HL-60 (cell line): ENCODE data around the gene SLC38A4.

ENCODE experiments used
- DNase-seq, 2 experiments: peaks; one replicate each; pipeline ENCODE4 v3.0.0-alpha.2; 2010 to 2020; ENCODE audit warnings: low read depth in 1 of 2, low spot score in 1 of 2
- H3K27ac ChIP-seq: fragments of 250-450 bp; sonication (Bioruptor Pico); replicated peaks from 2 replicates; pipeline ENCODE4 v1.5.1; 2020; ENCODE audit warnings: mild to moderate bottlenecking, moderate library complexity
- H3K27me3 ChIP-seq: fragments of 250-450 bp; sonication (Bioruptor Pico); 2 replicates; pipeline ENCODE4 v1.5.1; 2021; ENCODE audit warnings: mild to moderate bottlenecking, moderate library complexity; ENCODE audit not compliant: insufficient read depth, poor library complexity, severe bottlenecking
- H3K4me3 ChIP-seq: replicated peaks from 2 replicates; pipeline ENCODE4 v1.5.1; 2011; ENCODE audit warnings: mild to moderate bottlenecking, control low read depth, low read length; ENCODE audit not compliant: insufficient read depth
- GABPA ChIP-seq: IDR thresholded peaks from 2 replicates; pipeline ENCODE4 v1.6.1; 2012; ENCODE audit warnings: low read depth
- POLR2AphosphoS5 ChIP-seq: IDR thresholded peaks from 2 replicates; pipeline ENCODE4 v1.6.1; 2012; ENCODE audit warnings: low read depth
- SPI1 ChIP-seq: IDR thresholded peaks from 2 replicates; pipeline ENCODE4 v1.6.1; 2012; ENCODE audit warnings: low read depth, mild to moderate bottlenecking, borderline replicate concordance
- TF ChIP-seq, protein P1 (sequence below): IDR thresholded peaks from one replicate; pipeline ENCODE4 v1.5.1; 2011; ENCODE audit warnings: low read length, control low read depth, inconsistent platforms; ENCODE audit not compliant: insufficient read depth
- TF ChIP-seq, protein P2 (sequence below): IDR thresholded peaks from 2 replicates; pipeline ENCODE4 v1.6.1; 2012; ENCODE audit warnings: low read depth; ENCODE audit not compliant: insufficient replicate concordance

Gene SLC38A4

DNA sequence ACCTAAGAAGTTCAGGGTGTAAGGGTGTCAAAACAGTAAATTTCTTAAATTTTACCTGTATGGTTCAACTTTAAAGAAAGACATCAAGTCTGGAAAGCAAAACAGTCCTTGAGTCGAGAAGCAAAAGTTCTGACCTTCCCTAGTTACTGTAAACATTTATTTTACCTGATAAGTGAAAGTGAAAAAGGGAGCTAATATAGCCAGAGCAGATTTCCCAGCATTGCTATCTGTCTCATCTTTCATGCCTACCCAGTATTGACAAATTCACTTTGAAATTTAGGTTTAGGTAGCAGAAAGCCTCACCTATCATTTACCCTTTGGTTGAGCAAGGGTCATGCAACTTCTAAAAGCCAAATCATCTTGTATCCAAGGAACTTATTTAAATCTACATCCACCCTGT lies 24.5 kb downstream of the SLC38A4 start:
- no peak for TF ChIP-seq SPI1
- TF ChIP-seq, protein P1, sequence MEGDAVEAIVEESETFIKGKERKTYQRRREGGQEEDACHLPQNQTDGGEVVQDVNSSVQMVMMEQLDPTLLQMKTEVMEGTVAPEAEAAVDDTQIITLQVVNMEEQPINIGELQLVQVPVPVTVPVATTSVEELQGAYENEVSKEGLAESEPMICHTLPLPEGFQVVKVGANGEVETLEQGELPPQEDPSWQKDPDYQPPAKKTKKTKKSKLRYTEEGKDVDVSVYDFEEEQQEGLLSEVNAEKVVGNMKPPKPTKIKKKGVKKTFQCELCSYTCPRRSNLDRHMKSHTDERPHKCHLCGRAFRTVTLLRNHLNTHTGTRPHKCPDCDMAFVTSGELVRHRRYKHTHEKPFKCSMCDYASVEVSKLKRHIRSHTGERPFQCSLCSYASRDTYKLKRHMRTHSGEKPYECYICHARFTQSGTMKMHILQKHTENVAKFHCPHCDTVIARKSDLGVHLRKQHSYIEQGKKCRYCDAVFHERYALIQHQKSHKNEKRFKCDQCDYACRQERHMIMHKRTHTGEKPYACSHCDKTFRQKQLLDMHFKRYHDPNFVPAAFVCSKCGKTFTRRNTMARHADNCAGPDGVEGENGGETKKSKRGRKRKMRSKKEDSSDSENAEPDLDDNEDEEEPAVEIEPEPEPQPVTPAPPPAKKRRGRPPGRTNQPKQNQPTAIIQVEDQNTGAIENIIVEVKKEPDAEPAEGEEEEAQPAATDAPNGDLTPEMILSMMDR: no peak
- Histone ChIP-seq H3K27ac (no peak overlapping the region), H3K27me3 (peaks cover 4% of the 10 kb centered on the region), H3K4me3 (no peak overlapping the region)
- no peak for DNase-seq

DNA sequence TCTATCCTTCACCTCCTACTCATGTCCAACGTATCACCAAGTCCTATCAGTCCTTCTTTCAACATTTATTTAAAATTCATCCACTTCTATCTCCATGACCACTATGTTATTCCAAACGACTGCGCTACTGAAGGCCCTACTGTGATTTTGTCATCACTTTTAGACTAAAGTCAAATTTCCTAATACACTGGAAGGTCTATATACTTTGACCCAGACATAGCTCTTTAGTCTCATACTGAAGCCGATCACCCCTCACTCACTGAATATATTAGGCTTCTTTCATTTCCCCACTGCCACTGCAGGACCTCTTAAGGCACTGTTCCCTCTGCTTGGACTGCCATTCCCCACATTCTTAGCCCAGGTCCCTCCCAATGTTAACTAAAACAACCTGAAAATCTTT lies 25.6 kb downstream of the SLC38A4 start:
- Histone ChIP-seq H3K27ac (no peak overlapping the region), H3K27me3 (peaks cover 5% of the 10 kb centered on the region), H3K4me3 (no peak overlapping the region)
- no peak for DNase-seq
- TF ChIP-seq GABPA (no peak), SPI1 (no peak), POLR2AphosphoS5 (no peak)
- TF ChIP-seq, protein P2, sequence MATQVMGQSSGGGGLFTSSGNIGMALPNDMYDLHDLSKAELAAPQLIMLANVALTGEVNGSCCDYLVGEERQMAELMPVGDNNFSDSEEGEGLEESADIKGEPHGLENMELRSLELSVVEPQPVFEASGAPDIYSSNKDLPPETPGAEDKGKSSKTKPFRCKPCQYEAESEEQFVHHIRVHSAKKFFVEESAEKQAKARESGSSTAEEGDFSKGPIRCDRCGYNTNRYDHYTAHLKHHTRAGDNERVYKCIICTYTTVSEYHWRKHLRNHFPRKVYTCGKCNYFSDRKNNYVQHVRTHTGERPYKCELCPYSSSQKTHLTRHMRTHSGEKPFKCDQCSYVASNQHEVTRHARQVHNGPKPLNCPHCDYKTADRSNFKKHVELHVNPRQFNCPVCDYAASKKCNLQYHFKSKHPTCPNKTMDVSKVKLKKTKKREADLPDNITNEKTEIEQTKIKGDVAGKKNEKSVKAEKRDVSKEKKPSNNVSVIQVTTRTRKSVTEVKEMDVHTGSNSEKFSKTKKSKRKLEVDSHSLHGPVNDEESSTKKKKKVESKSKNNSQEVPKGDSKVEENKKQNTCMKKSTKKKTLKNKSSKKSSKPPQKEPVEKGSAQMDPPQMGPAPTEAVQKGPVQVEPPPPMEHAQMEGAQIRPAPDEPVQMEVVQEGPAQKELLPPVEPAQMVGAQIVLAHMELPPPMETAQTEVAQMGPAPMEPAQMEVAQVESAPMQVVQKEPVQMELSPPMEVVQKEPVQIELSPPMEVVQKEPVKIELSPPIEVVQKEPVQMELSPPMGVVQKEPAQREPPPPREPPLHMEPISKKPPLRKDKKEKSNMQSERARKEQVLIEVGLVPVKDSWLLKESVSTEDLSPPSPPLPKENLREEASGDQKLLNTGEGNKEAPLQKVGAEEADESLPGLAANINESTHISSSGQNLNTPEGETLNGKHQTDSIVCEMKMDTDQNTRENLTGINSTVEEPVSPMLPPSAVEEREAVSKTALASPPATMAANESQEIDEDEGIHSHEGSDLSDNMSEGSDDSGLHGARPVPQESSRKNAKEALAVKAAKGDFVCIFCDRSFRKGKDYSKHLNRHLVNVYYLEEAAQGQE: no peak
- TF ChIP-seq, protein P1: no peak

DNA sequence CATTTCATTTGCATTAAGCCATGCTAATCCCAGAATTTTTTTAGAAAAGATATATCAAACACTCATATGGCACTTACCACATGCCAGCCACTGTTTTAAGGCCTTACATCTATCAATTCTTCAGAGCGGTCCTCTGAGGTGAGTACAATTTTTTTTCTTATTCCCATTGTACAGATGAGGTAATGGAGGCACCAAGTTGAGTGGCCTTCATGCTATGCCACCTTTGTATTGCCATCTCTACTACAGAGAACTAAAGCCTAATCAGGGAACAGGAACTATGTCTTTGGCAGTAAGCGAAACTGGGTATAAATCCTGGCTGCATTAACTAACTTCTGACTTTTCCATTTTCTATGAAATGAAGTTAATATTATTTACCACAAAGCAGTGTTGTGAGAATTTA lies 27.1 kb downstream of the SLC38A4 start:
- TF ChIP-seq, protein P2: no peak
- TF ChIP-seq GABPA (no peak), SPI1 (no peak)
- TF ChIP-seq, protein P1: no peak
- DNase-seq: no peak
- peaks cover 9% of the 10 kb centered on the region for H3K27me3 ChIP-seq
- H3K4me3 ChIP-seq: no peak overlapping the region
- H3K27ac ChIP-seq: no peak overlapping the region

DNA sequence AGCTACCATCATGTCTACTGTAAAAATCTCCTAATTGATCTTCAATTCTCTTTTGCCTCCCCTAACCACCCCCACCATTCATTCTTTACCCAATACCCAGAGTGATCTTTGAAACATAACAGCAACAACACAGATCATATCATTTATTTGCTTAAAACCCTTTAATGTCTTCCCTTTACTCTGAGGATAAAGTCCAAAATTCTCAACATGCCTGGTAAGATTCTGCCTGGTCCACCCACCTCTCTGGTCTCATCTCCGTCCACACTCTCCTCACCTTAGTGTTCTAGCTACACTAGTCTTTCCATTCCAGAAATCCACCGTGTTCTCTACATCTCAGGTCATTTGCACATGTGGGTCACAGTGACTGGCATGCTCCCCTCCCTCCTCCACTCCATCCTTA lies 27.7 kb downstream of the SLC38A4 start:
- H3K27me3 ChIP-seq: peaks cover 5% of the 10 kb centered on the region
- TF ChIP-seq POLR2AphosphoS5 (no peak), SPI1 (no peak), GABPA (no peak)
- TF ChIP-seq, protein P1: no peak
- TF ChIP-seq, protein P2: no peak
- H3K4me3 ChIP-seq: no peak overlapping the region
- no peak for DNase-seq
- H3K27ac ChIP-seq: no peak overlapping the region
